Keratinocyte (primary cell): ENCODE data around the gene ALOX5. TPM values are rescaled to one million over a fixed set of nuclear protein-coding genes. Genes with fewer than 3 reads are reported as not detected.

Experiments
- DNase-seq: peaks from one replicate; pipeline ENCODE4 v3.0.0-alpha.2; 2011; ENCODE audit warnings: low read depth, missing footprints, low spot score
- FAIRE-seq: peaks from 2 replicates; lab custom pipeline; 2011; peaks lifted over from hg19 to GRCh38; lab: Jason Lieb, UNC
- H2AFZ ChIP-seq: 2 replicates; pipeline ENCODE4 v1.6.0; 2012; ENCODE audit warnings: low read length, control low read depth, inconsistent platforms; ENCODE audit not compliant: control insufficient read depth
- H3K27ac ChIP-seq: 2 replicates; pipeline ENCODE4 v1.5.1; 2011; ENCODE audit warnings: low read length; ENCODE audit not compliant: control insufficient read depth, insufficient read depth
- H3K27me3 ChIP-seq: 3 replicates; pipeline ENCODE4 v1.6.0; 2011; ENCODE audit warnings: low read length; ENCODE audit not compliant: control insufficient read depth, insufficient read depth; ENCODE audit errors: extremely low read depth
- H3K36me3 ChIP-seq, 2 experiments: 2 replicates in 1 of 2; 3 replicates in 1 of 2; pipeline ENCODE4 v1.5.1; 2011; ENCODE audit warnings: low read length in 2 of 2, mild to moderate bottlenecking in 1 of 2; ENCODE audit not compliant: control insufficient read depth in 2 of 2, insufficient read depth in 2 of 2; ENCODE audit errors: extremely low read depth in 1 of 2
- H3K4me1 ChIP-seq: 3 replicates; pipeline ENCODE4 v1.5.1; 2011; ENCODE audit warnings: low read length; ENCODE audit not compliant: control insufficient read depth, insufficient read depth; ENCODE audit errors: extremely low read depth
- H3K4me2 ChIP-seq: 3 replicates; pipeline ENCODE4 v1.6.0; 2011; ENCODE audit warnings: low read depth, low read length; ENCODE audit not compliant: control insufficient read depth, insufficient read depth; ENCODE audit errors: extremely low read depth
- H3K4me3 ChIP-seq, 3 experiments: fragments of 200-600 bp in 1 of 3; sonication (generic) in 1 of 3; 2 replicates in 2 of 3; 3 replicates in 1 of 3; pipeline ENCODE4 v1.5.1; 2011 to 2016; ENCODE audit warnings: low read length in 3 of 3, mild to moderate bottlenecking in 3 of 3, control low read depth in 2 of 3, inconsistent platforms in 1 of 3, low read depth in 1 of 3, mixed read lengths in 1 of 3, mixed run types in 1 of 3, moderate library complexity in 1 of 3; ENCODE audit not compliant: control insufficient read depth in 2 of 3, insufficient read depth in 2 of 3; ENCODE audit errors: extremely low read depth in 1 of 3
- H3K79me2 ChIP-seq: 2 replicates; pipeline ENCODE4 v1.6.0; 2012; ENCODE audit warnings: low read length; ENCODE audit not compliant: control insufficient read depth, insufficient read depth
- H3K9ac ChIP-seq: 3 replicates; pipeline ENCODE4 v1.6.0; 2011; ENCODE audit warnings: low read length; ENCODE audit not compliant: control insufficient read depth, insufficient read depth; ENCODE audit errors: extremely low read depth
- H3K9me1 ChIP-seq: 3 replicates; pipeline ENCODE4 v1.6.0; 2011; ENCODE audit warnings: low read length; ENCODE audit not compliant: control insufficient read depth, insufficient read depth; ENCODE audit errors: extremely low read depth
- H3K9me3 ChIP-seq: 2 replicates; pipeline ENCODE4 v1.5.1; 2012; ENCODE audit warnings: low read depth, low read length; ENCODE audit not compliant: control insufficient read depth
- H4K20me1 ChIP-seq: 3 replicates; pipeline ENCODE4 v1.6.0; 2011; ENCODE audit warnings: low read length; ENCODE audit not compliant: control insufficient read depth, insufficient read depth; ENCODE audit errors: extremely low read depth
- CTCF ChIP-seq, 3 experiments: IDR thresholded peaks in 1 of 3; conservative IDR thresholded peaks in 1 of 3; optimal IDR thresholded peaks in 1 of 3; 2 replicates in 2 of 3; 3 replicates in 1 of 3; pipeline versions ENCODE3 to v1.5.1; 2011; ENCODE audit warnings: low read length in 3 of 3, mild to moderate bottlenecking in 3 of 3, moderate library complexity in 2 of 3, control low read depth in 1 of 3, inconsistent platforms in 1 of 3; ENCODE audit not compliant: insufficient read depth in 2 of 3; ENCODE audit errors: extremely low read depth in 1 of 3
- EZH2 ChIP-seq: IDR thresholded peaks from one replicate; pipeline ENCODE4 v1.6.1; 2012; ENCODE audit warnings: inconsistent platforms, mild to moderate bottlenecking, low read length, moderate library complexity
- dilution Hi-C: fragments of 300-500 bp; cut with MboI; formaldehyde crosslinking; loops from one replicate; pipeline ENCODE4 v1.7.0; 2020; ENCODE audit warnings: low sequenced_read_pairs; ENCODE audit not compliant: extremely low pct_ligation_motif_present
- polyA plus RNA-seq, 5 experiments: library from polyadenylated mRNA; depleted of rRNA in 3 of 5; stranded (reverse) in 3 of 5; stranded (forward) in 1 of 5; unstranded in 1 of 5; fragments of >200 nt; gene quantifications; 1 replicate in 1 of 5; 2 replicates in 3 of 5; 3 replicates in 1 of 5; pipeline versions ENCODE4 v1.2.1 to v1.2.3, GENCODE V29; 2011 to 2012; ENCODE audit warnings: missing spikeins in 2 of 5, low read depth in 1 of 5, low replicate concordance in 1 of 5

ALOX5 gene
- polyA plus RNA-seq, 1 donor (not counting 4 experiments of a cell fraction or from before 2014, with no cell fraction given), result not detected

DNA sequence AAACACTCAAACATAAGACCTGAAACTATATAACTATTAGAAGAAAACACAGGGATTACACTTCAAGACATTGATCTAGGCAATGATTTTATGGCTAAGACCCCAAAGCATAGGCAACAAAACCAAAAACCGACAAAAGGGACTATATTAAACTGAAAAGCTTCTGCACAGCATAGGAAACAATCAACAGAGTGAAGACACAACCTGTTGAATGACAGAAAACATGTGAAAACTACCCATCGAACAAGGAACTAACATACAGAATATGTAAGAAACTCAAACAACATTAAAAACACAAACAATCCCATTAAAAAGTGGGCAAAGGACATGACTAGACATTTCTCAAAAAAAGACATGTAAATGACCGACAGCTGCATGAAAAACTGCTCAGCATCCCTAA, 109.0 kb downstream of the ALOX5 start:
- DNase-seq (no peak), FAIRE-seq (no peak)
- H3K4me1 ChIP-seq, result no peaks in the 10 kb centered on the region
- dilution Hi-C loops, result no loop called here
- no peak overlapping the region for H3K27ac ChIP-seq
- H3K4me2 ChIP-seq, result no peak overlapping the region
- no peak overlapping the region for H3K9ac ChIP-seq
- TF ChIP-seq EZH2, result no peak
- TF ChIP-seq CTCF (optimal IDR thresholded peaks at IDR 0.05 in 1 of 3, IDR thresholded peaks at IDR 0.05 in 1 of 3, conservative IDR thresholded peaks at IDR 0.05 in 1 of 3; ENCODE audit: extremely low read depth in 1 of 3, insufficient read depth in 2 of 3, low read length in 3 of 3), result no peak
- H3K27me3 ChIP-seq, result no peaks in the 10 kb centered on the region
- no peaks in the 10 kb centered on the region for H4K20me1 ChIP-seq
- H3K4me3 ChIP-seq, result no peak overlapping the region
- no peaks in the 10 kb centered on the region for H3K9me1 ChIP-seq
- no peaks in the 10 kb centered on the region for H3K79me2 ChIP-seq
- no peaks in the 10 kb centered on the region for H3K9me3 ChIP-seq
- no peak overlapping the region for H2AFZ ChIP-seq
- peaks cover 0 to 2% of the 10 kb centered on the region in 2 experiments for H3K36me3 ChIP-seq

DNA sequence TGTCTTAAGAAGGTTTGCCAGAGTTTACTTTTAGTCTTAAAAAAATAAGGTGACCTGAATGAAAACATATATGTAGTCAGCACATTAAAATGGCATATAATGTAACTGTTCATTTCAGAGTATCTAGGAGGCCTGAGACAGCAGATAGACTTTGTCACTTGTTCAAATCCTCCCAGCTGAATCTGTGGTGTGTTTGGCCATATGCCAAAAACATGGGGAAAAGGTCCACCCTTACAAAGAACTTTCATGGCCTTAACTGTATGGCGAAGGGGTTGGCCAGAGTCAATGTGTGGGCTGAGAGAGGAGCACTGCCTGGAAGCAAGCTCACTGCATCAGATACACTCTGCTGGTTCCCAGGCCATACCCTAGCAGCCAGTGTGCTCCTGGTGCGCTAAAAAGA, 113.7 kb downstream of the ALOX5 start:
- Histone ChIP-seq H3K79me2 (no peaks in the 10 kb centered on the region), H3K4me1 (no peaks in the 10 kb centered on the region), H3K27ac (no peak overlapping the region), H3K4me2 (no peak overlapping the region), H3K4me3 (no peak overlapping the region), H3K27me3 (no peaks in the 10 kb centered on the region), H3K9me3 (no peaks in the 10 kb centered on the region), H3K9ac (no peak overlapping the region), H3K36me3 (peaks cover 0 to 2% of the 10 kb centered on the region in 2 experiments), H4K20me1 (no peaks in the 10 kb centered on the region), H3K9me1 (no peaks in the 10 kb centered on the region), H2AFZ (no peak overlapping the region)
- TF ChIP-seq EZH2, result no peak
- no peak for TF ChIP-seq CTCF (optimal IDR thresholded peaks at IDR 0.05 in 1 of 3, IDR thresholded peaks at IDR 0.05 in 1 of 3, conservative IDR thresholded peaks at IDR 0.05 in 1 of 3; ENCODE audit: extremely low read depth in 1 of 3, insufficient read depth in 2 of 3, low read length in 3 of 3)
- no peak for DNase-seq
- dilution Hi-C loops, result no loop called here
- no peak for FAIRE-seq
